ENCODE measurements around the gene ZMIZ1. TPM values are rescaled to one million over a fixed set of nuclear protein-coding genes. Genes with fewer than 3 reads are reported as not detected.

The ZMIZ1 gene
- total RNA-seq, 4 donors from 2014 or later = 18.7 to 188 (median 36.7) TPM

- Histone ChIP-seq H3K27ac (peak overlapping the region; percentile 77 to 86), H3K27me3 (no peaks in the 10 kb centered on the region), H3K4me1 (peaks cover 9 to 42% of the 10 kb centered on the region in 2 donors), H3K36me3 (no peaks in the 10 kb centered on the region), H3K9me3 (no peaks in the 10 kb centered on the region), H3K4me3 (peak overlapping the region; percentile 43 to 44)
- intact Hi-C loops (cut with DNase I; ENCODE audit: low total_unique reads) = no loop called here
- TF ChIP-seq, protein P1, sequence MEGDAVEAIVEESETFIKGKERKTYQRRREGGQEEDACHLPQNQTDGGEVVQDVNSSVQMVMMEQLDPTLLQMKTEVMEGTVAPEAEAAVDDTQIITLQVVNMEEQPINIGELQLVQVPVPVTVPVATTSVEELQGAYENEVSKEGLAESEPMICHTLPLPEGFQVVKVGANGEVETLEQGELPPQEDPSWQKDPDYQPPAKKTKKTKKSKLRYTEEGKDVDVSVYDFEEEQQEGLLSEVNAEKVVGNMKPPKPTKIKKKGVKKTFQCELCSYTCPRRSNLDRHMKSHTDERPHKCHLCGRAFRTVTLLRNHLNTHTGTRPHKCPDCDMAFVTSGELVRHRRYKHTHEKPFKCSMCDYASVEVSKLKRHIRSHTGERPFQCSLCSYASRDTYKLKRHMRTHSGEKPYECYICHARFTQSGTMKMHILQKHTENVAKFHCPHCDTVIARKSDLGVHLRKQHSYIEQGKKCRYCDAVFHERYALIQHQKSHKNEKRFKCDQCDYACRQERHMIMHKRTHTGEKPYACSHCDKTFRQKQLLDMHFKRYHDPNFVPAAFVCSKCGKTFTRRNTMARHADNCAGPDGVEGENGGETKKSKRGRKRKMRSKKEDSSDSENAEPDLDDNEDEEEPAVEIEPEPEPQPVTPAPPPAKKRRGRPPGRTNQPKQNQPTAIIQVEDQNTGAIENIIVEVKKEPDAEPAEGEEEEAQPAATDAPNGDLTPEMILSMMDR (IDR thresholded peaks at IDR 0.05) = no peak
- no peak for TF ChIP-seq POLR2A (IDR thresholded peaks at IDR 0.05)
- DNase-seq = peak; percentile 71 to 72
Measured at GRCh38 chr10:79242620-79243152, 173.9 kb downstream of the ZMIZ1 start.

DNA sequence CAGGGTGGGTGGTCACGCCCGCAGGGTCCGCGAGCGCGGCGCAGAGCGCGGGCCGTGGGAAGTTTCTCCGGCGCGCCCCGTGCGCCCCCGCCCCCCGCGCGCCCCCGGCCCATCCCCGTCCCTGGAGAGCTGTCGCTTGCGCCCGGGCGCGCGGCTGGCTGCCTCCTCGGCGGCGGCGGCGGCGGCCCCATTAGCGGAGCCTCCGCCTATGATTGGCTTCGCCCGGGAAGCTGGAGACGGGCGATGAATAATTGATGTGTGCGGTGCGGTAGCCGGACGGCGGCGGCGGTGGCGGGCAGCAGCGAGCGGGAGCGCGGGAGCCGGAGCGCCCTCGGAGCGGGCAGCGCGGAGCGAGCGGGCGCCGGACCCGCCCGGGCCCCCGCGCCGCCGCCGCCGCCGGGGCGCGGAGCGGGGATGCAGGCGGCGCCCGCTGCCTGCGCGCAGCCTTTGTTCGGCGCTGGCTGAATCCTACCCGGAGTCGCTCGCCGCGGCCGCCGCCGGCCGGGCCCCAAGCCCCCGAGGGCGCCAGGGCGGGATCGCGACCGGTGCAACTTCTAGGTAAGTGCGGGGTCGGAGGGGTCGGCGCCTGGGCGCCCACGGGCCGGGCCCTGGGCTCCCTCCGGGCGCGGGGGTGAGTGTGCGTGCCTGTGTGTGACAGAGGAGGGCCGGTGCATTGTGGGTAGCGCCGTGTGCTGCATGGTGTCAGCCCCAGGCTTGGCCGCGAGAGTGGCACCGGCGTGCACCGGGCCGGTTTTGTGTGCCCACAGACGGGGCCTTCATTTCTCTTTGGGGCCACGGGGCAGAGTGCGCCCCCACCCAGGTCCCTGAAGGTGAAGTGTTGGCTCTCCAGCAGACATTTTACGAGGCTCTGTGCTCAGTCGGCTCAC, 174.7 kb downstream of the ZMIZ1 start:
- peaks cover 7 to 44% of the 10 kb centered on the region in 2 donors for H3K4me1 ChIP-seq
- H3K27me3 ChIP-seq = no peaks in the 10 kb centered on the region
- no peaks in the 10 kb centered on the region for H3K9me3 ChIP-seq
- H3K36me3 ChIP-seq = no peaks in the 10 kb centered on the region
- H3K4me3 ChIP-seq = peak overlapping the region; percentile 43 to 44
- TF ChIP-seq, protein P1 (IDR thresholded peaks at IDR 0.05) = no peak
- TF ChIP-seq POLR2A (IDR thresholded peaks at IDR 0.05) = no peak
- DNase-seq = no peak
- H3K27ac ChIP-seq = peak overlapping the region; percentile 77 to 86
- intact Hi-C loops (cut with DNase I; ENCODE audit: low total_unique reads) = no loop called here

- H3K27ac ChIP-seq = peak overlapping the region; percentile 77 to 86
- intact Hi-C loops (cut with DNase I; ENCODE audit: low total_unique reads) = no loop called here
- TF ChIP-seq, protein P1 (IDR thresholded peaks at IDR 0.05) = no peak
- no peak for TF ChIP-seq POLR2A (IDR thresholded peaks at IDR 0.05)
- no peaks in the 10 kb centered on the region for H3K36me3 ChIP-seq
- peaks cover 7 to 50% of the 10 kb centered on the region in 2 donors for H3K4me1 ChIP-seq
- DNase-seq = no peak
- H3K9me3 ChIP-seq = no peaks in the 10 kb centered on the region
- H3K4me3 ChIP-seq = no peak overlapping the region
- H3K27me3 ChIP-seq = no peaks in the 10 kb centered on the region
Measured at GRCh38 chr10:79244068-79244442, 175.3 kb downstream of the ZMIZ1 start.

- H3K27me3 ChIP-seq = no peaks in the 10 kb centered on the region
- H3K4me1 ChIP-seq = peaks cover 7 to 55% of the 10 kb centered on the region in 2 donors
- intact Hi-C loops (cut with DNase I; ENCODE audit: low total_unique reads) = no loop called here
- H3K9me3 ChIP-seq = no peaks in the 10 kb centered on the region
- no peak for DNase-seq
- H3K27ac ChIP-seq = peak overlapping the region; percentile 77 to 86
- H3K36me3 ChIP-seq = no peaks in the 10 kb centered on the region
- H3K4me3 ChIP-seq = no peak overlapping the region
- TF ChIP-seq, protein P1 (IDR thresholded peaks at IDR 0.05) = no peak
- no peak for TF ChIP-seq POLR2A (IDR thresholded peaks at IDR 0.05)
Measured at GRCh38 chr10:79244841-79245504, 176.2 kb downstream of the ZMIZ1 start.
